HUDEP-2 (cell line): ENCODE results near the gene ZSCAN31.
A peak's percentile ranks its signal among the peaks of the same experiment; 100 is the strongest.

Source experiments
- DNase-seq, 76 experiments: peaks; one replicate each; lab custom pipeline; 2025; ENCODE audit not compliant: unreplicated experiment in 76 of 76; lab: John Stamatoyannopoulos, UW

Gene ZSCAN31

DNA sequence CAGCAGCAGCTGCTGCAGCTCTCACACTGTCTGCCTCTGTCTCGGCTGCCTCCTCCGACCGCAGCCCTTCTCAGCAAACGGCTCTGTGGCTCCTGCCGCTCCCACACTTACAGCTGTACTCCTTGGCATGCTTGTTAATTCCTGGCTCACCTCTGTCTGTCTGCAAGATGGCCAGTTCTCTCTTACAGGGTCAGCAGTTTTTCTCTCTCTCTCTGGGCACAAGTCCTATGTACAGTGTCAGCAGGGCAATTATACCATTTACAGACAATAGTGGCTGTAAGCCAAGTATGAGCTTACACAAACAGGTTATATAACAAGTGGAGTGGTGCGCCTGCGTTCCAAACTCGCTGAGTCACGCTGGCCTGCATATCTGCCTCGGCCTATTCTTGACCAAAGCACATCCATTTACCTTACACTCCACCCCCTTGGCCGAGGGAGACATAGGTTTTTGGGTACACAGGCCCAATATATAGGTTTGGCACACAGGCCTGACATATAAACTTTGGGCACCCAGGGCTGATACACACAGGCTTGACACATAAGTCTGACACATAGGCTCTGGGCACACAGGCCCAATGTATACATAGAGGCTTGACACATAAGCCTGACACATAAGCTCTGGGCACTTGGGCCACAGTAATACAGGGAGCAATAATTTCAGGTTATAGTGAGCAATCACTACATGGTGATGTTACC lies 18.2 kb upstream of the ZSCAN31 start:
- DNase-seq: peak in 9 of 76 experiments; percentile 30 to 71 (median 62)

DNA sequence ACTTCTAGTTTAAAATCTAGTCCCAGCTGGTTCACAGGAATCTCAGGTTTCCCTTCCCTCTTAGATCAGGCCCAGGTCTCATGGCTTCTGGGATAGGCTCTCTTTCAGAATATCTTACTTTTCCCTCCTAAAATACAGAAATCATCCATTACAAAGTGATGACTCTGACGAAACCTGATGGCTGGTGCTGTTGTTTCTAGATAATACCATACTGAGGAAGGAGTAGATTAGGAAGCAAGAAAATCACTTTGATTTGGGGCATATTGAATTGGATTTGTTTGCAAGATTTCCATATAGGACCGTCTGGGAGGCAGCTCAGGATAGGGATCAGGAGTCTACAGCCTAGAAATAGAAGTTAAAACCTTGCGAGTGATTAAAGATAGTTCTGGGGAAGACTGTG lies 17.4 kb upstream of the ZSCAN31 start:
- no peak for DNase-seq

DNA sequence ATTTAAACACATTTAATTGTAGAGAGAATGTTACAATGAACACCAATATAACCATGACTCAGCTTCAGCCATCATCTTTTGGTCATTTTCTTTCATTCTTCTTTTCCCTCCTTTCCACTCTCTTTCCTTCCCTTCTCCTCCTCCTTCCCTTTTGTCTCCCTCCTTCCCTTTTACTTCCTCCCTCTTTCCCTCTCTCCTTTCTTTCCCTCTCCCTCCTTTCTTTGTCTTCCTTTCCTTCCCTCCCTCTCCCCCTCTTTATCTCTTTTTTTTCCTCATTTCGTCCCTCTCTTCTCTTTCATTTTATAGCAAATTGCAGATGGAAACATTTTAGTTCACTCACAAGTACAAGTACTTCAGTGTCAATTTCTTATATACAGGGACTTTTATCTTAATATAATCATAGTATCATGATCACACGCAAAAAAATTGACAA lies 15.6 kb upstream of the ZSCAN31 start:
- DNase-seq: no peak

DNA sequence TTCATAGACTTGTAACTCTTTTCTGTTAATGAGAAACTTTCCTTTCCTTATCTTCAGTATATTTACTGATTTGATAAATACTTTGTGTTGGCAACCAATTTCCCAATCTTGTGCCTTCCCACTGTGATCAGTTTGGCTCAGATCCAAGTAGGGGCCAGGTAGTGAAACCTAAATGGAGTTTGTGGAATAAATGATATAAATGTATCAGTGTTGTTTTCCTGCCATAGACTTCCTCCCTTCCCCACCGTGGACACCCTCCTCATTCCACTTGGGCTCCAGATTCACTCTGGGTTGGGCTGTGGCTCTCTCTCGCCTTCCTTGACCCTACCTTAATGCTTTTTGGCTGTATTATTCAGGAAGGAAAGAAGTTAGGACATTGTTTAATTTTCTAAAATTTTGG lies 15.1 kb upstream of the ZSCAN31 start:
- peak in 9 of 76 experiments; percentile 15 to 61 (median 33) for DNase-seq

DNA sequence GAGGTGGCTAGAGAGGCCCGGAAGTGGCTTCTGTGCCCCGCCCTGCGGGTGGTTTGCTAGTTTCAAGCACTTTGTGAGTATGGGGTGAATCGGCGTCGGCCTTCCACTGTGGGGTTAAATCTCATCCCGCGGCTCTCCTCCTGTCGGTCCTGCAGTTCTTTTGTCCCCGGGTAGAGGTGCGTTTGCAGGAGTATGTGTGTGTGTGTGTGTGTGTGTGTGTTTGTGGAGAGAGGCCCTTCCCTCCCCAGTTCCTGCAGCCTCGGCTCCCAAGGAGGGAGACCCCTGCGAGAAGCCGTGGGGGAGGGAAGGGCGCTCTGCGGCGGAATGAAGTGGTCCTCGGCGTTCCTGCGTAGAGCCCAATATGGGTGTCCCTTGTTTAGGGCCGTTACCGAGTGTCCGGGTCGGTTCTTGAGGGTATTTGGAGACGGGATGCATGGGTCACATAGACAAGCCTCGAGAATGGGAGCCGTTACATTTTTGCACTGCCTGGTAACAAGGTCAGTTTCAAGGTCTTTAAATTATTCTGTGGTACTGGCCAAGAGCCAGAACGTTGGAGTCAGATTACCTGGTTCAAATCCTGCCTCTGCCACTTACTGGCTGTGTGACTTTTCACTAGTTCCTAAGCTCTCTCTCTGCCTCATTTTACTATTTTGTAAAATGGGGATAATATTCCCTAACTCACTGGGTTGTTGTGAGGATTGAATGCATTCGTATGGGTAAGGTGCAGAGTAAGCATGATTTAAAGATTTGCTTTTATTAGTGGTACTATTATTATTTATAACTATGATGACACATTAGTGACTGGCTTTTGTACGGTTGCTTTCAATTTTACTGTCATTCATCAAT lies 14.2 kb upstream of the ZSCAN31 start, which contains the start of gene ZKSCAN3:
Gene ZKSCAN3 (plus strand): TSS at position 56 of the 846 bp plus-strand sequence. CDS start 9,640 bp downstream, outside the sequence.
- peak in 74 of 76 experiments; percentile 65 to 94 (median 88) for DNase-seq

DNA sequence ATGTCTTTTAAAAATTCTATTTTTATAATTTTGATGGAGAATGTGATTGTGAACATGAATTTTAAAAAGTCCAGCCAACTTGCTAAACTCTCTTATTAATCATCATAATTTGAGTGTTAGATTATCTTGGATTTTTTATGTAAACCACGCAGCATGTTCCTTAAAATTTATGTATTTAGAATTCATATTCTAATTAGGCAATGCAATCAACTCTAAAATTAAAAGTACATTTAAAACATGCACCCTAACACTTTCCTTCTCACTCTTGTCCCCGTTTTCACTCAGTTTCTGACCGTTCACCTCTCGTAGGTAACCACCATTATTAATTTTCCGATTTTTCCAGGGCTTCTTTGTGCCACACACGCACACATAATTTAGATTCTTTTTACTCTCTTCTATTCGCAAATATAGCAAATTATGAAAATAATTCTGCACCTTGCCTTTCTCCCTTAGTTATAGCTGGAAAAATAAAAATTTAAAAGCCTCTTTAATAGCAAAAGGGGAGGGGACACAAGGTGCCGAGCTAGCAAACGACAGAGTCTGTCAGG lies 13.5 kb upstream of the ZSCAN31 start:
- no peak for DNase-seq

DNA sequence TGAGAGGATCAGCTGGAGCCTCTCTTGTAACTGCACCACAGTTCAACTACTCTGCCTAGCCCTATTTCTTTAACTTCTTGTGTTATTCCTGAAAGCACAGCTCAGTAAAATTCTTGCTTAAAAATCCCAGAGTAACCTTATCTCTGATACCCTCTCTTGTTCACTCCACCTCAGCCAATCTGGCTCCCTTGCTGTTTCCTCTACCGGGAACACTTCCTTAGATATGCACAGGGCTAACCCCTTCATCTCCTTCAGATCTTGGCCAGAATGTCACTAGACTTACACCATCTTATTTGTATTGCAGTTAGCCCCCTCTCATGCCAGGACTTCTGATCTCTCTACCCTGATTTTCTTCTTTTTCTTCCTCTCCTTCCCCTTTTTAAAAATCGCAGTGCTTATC lies 11.2 kb upstream of the ZSCAN31 start:
- peak in 1 of 76 experiments; percentile 24 for DNase-seq

DNA sequence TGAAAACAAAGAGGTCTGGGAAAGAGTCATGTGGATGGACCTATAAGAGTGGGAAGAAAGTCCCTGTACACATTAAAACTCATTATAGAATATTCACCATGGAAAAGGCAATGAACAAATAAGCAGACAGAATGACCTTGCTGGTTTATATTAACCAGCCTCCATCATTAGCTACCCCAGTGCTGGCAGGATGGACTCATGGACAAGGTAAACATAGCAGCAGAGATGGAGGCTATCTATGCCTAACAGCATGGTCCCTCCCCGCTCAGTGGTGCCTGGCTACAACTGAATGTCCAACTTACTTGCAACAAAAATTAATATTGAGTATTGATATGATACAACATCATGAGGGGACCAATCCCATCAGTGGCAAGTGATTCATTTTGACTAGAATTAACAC lies 9.3 kb upstream of the ZSCAN31 start:
- no peak for DNase-seq

DNA sequence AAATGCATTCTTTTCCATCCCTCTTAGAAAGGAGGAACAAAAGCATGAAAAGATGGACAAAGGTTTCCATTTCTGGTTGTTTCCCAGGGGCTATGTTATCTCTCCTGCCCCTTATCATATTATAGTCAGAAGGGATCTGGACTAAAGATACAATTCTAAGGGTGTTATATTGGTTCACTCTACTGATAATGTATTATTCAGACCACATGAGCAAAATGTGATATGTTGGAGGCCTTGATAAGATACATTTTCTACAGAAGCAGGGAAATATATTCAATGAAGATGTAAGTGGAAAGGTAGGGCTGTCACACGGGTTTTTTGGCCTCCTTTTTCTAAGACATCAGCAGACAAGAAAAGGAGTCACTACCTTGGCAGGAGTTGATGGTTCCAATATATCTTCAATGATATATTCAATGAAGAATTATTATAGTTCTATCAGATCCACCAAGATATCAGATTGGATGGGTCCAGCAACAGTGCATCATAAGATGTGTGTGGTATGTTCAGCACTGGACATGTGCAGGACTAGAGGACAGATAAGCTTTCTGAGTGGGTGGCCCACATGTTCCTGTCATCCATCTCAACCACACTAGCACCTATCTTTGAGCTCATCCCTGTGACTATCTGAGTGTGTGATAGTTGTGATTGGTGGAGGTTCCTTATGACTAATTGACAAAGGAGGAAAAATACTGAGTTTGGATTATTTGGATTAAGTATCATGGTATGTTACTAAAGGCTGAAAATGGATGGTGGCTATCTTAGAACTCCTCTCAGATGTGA lies 8.1 kb upstream of the ZSCAN31 start:
- DNase-seq: peak in 63 of 76 experiments; percentile 16 to 94 (median 67)

DNA sequence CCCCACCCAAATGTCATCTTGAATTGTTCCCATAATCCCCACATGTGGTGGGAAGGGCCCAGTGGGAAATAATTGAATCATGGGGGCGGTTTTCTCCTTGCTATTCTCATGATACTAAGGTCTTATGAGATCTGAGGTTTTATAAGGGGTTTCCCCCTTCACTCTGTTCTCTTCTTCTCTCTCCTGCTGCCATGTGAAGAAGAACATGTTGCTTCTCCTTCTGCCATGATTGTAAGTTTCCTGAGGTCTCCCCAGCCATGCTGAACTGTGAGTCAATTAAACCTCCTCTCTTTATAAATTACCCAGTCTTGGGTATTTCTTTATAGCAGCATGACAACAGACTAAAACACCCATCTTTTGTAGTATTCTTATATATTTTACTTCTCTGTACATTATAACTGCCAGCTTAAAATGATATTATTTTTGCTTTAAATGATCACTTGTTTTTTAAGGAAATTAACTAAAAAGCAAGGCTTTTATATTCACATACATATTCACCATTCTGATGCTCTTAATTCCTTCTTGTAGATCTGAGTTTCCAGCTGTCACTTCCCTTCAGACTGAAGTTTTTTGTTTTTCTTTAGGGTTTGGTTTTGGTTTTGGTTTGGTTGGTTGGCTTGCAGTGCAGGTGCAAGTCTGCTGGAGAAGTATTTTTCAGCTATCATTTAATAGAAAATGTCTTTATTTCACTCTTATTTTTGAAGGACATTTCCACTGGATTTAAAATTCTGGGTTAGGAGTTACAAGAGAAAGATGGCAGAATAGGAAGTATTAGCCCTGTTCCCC lies 4.6 kb upstream of the ZSCAN31 start:
- no peak for DNase-seq

DNA sequence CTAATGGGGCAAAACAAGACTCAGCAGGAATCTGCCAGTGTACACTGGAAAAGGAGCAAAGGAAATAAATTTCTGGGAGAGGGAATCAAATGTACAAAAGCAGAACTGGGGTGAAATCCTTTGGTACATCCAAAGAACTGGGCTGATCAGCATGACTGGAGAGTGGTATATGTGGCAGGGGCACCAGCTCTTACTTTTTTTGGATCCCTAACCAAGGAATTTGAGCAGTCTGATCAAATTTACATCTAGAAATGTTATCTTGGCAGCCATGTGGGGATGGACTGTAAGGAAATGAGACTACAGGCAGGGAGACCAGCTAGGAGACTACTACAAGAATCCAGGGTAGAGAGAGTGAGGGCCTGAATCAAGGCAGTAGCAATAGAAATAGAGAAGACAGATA lies 1.2 kb upstream of the ZSCAN31 start:
- DNase-seq: peak in 19 of 76 experiments; percentile 31 to 75 (median 41)

DNA sequence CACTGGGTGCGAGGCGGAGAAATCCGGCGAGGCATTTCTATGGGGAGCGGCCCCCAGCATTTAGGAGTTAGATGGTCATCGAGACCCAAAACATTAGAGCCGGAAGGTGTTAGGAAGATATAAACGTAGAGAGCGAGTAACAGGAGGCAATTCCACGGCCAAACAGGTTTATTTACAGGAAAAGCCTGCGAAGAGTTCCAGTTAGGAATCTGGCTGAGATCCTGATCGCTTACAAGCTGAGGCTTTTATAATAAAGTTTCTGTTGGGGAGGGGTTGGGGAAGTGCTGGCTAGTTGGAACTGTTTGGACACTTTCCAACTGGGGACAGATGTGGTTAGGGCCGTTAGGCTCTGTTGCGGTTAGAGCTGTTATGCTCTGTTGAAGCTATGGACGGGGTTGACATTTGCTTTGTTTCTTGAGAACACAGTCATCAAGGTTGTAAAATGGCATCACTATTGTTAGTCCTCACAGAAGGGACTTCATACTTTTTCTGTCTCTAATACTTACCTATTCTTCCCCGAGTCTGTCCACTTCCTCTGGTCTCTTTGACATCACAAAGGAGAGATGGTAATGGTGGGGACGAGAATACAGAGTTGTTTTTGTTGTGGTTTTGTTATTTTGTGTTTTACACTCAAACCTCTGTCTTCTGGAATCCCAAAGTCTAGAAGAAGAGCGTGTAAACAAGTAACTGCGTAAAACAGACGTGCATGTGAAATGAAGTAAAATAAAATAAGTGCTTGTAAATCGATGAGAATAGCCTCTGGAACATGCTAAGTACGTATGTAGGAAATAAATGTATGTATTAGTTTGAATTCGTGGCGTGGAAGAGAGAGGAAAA lies 554 bp upstream of the ZSCAN31 start:
- peak in 72 of 76 experiments; percentile 46 to 97 (median 82) for DNase-seq

DNA sequence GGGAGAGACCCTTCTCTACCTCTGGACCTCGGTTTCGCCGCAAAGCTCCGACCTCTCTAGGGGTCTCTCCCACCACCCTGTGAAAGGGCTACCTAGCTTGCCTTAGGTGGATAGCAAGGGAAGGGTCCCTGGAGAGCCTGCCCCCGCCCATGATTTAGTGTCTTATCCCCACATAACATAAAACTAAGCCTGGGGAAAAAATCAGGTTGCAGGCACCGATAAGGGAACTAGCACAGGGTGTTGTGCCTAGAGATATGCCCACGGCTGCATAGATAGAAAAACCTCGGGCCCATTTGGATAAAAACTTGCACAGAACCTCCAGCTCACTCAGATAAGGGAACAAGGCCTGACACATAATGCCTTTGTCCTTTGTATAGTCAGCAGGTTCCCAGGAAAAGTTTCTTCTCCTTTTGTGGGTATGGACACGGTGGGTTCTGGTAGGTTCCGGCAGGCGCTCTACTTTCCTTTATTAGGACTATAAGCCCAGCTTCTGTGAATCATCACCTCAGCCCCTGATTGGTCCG lies 846 bp downstream of the ZSCAN31 start:
- DNase-seq: peak in 71 of 76 experiments; percentile 73 to 98 (median 92)

DNA sequence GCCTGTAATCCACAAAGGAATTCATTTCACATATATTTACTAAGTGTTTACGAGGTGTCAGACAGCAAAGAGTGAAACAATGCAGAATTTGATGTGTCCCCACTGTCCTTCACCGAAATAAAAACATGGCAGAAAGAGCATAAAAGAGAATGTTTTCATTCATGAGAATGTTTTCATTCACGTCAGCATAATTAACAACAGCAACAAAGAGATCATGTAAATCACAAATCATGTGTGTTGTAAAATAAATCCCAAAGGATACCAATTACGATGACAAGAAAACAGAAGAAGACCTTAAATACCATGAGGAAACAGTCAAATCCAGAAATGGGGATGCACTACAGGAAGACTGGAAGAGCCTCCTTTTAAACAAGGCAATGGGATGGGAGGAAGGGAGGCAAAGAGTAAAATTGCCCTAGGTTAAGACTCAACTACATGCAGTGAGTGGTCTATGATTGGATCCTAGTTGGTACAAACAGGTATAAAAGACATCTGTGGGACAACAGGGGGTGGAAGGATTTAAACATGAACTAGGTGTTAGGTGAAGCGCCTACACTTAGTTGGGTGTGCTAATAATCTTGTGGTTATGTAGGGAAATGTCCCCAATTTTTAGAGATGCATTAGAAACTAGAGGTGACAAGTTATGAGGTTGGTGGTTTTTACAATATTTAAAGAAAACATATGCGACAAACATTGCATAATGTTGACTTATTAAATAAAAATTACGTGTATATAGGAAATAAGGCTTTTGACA lies 1.5 kb downstream of the ZSCAN31 start:
- DNase-seq: peak in 6 of 76 experiments; percentile 33 to 72 (median 51)

DNA sequence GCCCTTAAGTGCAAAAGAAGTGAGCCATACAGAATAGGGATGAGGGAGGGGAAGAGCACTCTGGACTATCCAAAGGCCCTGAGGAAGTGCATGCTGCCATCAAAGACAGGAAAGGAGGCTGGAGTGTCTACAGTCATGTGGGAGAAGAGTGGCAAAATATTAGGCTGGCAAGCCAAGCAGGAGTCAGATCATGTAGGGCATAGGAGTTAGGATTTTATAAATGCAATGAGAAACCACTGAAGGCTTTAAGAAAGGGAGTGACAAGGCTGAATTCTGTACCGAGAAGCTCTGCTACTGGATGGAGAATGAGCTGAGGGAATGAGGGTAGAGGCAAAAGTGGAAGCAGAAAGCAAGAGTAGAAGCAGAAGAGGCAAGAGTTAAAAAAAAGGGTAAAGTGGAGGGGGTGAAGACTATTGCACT lies 2.3 kb downstream of the ZSCAN31 start:
- peak in 2 of 76 experiments; percentile 27 to 33 for DNase-seq

DNA sequence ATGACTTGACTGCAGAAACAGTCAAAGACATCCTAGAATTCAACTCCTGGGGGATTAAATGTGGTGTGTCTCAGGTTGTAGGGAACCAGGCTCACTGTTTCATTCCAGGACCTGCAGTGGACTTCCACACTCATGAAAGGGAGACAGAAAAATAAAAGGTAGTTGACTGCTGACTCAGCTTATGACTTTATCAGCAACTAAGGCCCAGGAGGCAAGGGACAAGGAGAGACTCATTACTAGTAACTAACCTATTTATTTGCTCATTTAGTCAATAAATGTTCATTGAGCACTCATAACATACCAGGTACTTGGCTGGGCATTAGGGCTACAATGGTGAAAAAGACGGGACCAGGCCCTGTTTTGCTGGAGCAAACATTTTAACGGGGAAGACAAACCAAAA lies 2.9 kb downstream of the ZSCAN31 start:
- peak in 1 of 76 experiments; percentile 13 for DNase-seq

DNA sequence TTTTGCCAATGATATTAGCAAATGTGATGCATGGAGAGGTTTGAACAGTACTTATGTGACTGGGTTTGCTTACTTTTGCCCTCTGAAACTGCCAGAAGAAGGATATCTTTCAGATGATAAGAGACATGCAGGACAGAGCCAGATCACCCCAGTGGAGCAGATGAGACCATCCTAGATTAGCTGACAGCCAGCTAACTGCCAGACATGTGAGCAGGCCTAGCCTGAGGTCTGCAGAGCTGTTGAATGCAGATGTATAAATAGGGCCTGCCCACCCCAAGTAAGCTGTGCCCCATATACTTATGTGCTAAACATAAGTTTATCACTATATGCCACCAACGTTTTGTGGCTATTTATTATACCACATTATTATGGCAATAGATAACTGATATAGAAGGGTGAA lies 5.9 kb downstream of the ZSCAN31 start:
- peak in 41 of 76 experiments; percentile 20 to 76 (median 51) for DNase-seq
